Smooth muscle cell (in vitro differentiated cells): ENCODE results near the gene TMEM255B. TPM values are rescaled to one million over a fixed set of nuclear protein-coding genes. Genes with fewer than 3 reads are reported as not detected.

Experiments
- DNase-seq: peaks from one replicate; lab custom pipeline; 2025; ENCODE audit not compliant: unreplicated experiment; lab: John Stamatoyannopoulos, UW
- H2AFZ ChIP-seq: fragments of 200-600 bp; sonication (generic); 2 replicates; pipeline ENCODE4 v1.6.0; 2016; ENCODE audit warnings: antibody characterized with exemption, low read depth, mild to moderate bottlenecking
- H3F3A ChIP-seq: fragments of 200-600 bp; sonication (generic); 2 replicates; pipeline ENCODE4 v1.6.0; 2017; ENCODE audit warnings: antibody characterized with exemption, low read depth
- H3K27ac ChIP-seq: fragments of 200-600 bp; sonication (generic); 2 replicates; pipeline ENCODE4 v1.5.1; 2016; ENCODE audit warnings: low read depth, mild to moderate bottlenecking
- H3K27me3 ChIP-seq: fragments of 200-600 bp; sonication (generic); 2 replicates; pipeline ENCODE4 v1.6.1; 2016; ENCODE audit warnings: low read depth, mild to moderate bottlenecking
- H3K36me3 ChIP-seq: fragments of 200-600 bp; sonication (generic); 2 replicates; pipeline ENCODE4 v1.5.1; 2016; ENCODE audit warnings: low read depth
- H3K4me1 ChIP-seq: fragments of 200-600 bp; sonication (generic); 2 replicates; pipeline ENCODE4 v1.5.1; 2016; ENCODE audit warnings: low read depth
- H3K4me2 ChIP-seq: fragments of 200-600 bp; sonication (generic); 2 replicates; pipeline ENCODE4 v1.6.0; 2016; ENCODE audit warnings: mild to moderate bottlenecking
- H3K4me3 ChIP-seq: fragments of 200-600 bp; sonication (generic); 2 replicates; pipeline ENCODE4 v1.5.1; 2016; ENCODE audit warnings: mild to moderate bottlenecking
- H3K79me2 ChIP-seq: fragments of 200-600 bp; sonication (generic); 2 replicates; pipeline ENCODE4 v1.6.0; 2016; ENCODE audit warnings: low read depth, mild to moderate bottlenecking
- H3K9ac ChIP-seq: fragments of 200-600 bp; sonication (generic); 2 replicates; pipeline ENCODE4 v1.6.0; 2016; ENCODE audit warnings: low read depth
- H3K9me3 ChIP-seq: fragments of 200-600 bp; sonication (generic); replicated peaks from 2 replicates; pipeline ENCODE4 v1.5.1; 2016; ENCODE audit warnings: low read depth
- H4K20me1 ChIP-seq: fragments of 200-600 bp; sonication (generic); 2 replicates; pipeline ENCODE4 v1.6.0; 2016; ENCODE audit warnings: low read depth
- WGBS: methylation state at CpG from one replicate; pipeline ENCODE4 v1.1.7; 2016; ENCODE audit warnings: low lambda C conversion rate; 5-methylcytosine and 5-hydroxymethylcytosine counted together
- polyA plus RNA-seq: library from polyadenylated mRNA; unstranded; fragments of >200 nt; fragmentation: Nextera tagmentation; extraction: Ambion mirVana; gene quantifications from 2 replicates; pipeline ENCODE4 v1.2.1, GENCODE V29; 2016
- total RNA-seq: library from RNA; depleted of rRNA; stranded (reverse); fragments of >200 nt; gene quantifications from 2 replicates; pipeline ENCODE4 v1.2.3, GENCODE V29; 2014
- TF ChIP-seq, protein P1 (sequence below): fragments of 200-600 bp; sonication (generic); IDR thresholded peaks from 2 replicates; pipeline ENCODE4 v1.5.1; 2017; ENCODE audit warnings: borderline replicate concordance, mild to moderate bottlenecking, antibody characterized with exemption; ENCODE audit not compliant: insufficient read depth, poor library complexity, severe bottlenecking

The TMEM255B gene
- total and polyA plus RNA-seq, 2 experiments from 2014 or later = 0.22 to 2.1 TPM

- no peak overlapping the region for H3K4me3 ChIP-seq
- H3K4me2 ChIP-seq = no peak overlapping the region
- no peak overlapping the region for H3K9ac ChIP-seq
- H3K36me3 ChIP-seq = no peaks in the 10 kb centered on the region
- H4K20me1 ChIP-seq = no peaks in the 10 kb centered on the region
- no peaks in the 10 kb centered on the region for H3F3A ChIP-seq
- no peaks in the 10 kb centered on the region for H3K27me3 ChIP-seq
- no peaks in the 10 kb centered on the region for H3K4me1 ChIP-seq
- WGBS = 91% methylated on average over 5 of the region's 5 CpGs
- H3K9me3 ChIP-seq = no peaks in the 10 kb centered on the region
- no peak overlapping the region for H3K27ac ChIP-seq
- no peak for DNase-seq
- H2AFZ ChIP-seq = no peak overlapping the region
- TF ChIP-seq, protein P1, sequence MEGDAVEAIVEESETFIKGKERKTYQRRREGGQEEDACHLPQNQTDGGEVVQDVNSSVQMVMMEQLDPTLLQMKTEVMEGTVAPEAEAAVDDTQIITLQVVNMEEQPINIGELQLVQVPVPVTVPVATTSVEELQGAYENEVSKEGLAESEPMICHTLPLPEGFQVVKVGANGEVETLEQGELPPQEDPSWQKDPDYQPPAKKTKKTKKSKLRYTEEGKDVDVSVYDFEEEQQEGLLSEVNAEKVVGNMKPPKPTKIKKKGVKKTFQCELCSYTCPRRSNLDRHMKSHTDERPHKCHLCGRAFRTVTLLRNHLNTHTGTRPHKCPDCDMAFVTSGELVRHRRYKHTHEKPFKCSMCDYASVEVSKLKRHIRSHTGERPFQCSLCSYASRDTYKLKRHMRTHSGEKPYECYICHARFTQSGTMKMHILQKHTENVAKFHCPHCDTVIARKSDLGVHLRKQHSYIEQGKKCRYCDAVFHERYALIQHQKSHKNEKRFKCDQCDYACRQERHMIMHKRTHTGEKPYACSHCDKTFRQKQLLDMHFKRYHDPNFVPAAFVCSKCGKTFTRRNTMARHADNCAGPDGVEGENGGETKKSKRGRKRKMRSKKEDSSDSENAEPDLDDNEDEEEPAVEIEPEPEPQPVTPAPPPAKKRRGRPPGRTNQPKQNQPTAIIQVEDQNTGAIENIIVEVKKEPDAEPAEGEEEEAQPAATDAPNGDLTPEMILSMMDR = no peak
- H3K79me2 ChIP-seq = no peaks in the 10 kb centered on the region
These were observed 21.2 kb upstream of the TMEM255B start for GRCh38 chr13:113737803-113738202.

DNA sequence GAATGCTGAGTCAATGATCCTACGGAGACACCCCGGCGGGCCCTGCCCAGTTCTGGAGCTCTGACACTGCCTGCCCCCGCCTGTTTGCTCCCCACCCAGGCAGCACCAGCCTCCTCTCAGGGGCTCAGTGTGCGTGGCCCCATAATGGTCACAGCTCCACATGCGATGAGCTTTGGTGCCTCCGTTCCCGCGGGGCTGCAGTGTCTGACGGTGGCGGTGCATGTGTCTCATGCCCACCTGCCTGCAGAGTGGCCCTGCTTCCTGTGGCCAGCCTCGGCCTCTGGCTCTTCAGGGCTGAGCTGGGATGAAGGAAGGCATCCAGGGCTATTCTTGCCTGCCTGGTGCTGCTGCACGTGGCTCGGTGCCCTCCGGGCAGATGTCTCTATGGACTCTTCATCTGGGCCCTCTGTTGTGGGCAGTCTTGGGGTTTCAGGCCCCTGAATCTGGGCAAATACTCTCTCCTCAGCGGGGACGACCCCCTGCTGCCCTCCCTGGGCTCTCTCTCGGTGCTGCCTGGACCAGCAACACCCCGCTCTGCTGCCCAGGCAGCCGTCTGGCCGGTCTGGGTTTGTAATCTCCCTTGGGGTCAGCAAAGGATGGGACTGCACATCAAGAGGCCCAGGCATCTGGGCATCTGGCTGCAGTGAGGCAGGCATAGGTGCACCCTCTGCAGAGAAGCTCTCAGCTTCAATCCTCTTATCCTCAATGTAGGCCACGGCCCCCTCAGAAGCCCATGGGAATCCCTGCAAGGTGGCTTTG is 19.3 kb upstream of the TMEM255B start:
- TF ChIP-seq, protein P1 = no peak
- WGBS = 86% methylated on average over 22 of the region's 22 CpGs
- Histone ChIP-seq H3K79me2 (no peaks in the 10 kb centered on the region), H3K4me3 (no peak overlapping the region), H3K4me2 (no peak overlapping the region), H3K36me3 (no peaks in the 10 kb centered on the region), H3K27me3 (no peaks in the 10 kb centered on the region), H3F3A (no peaks in the 10 kb centered on the region), H3K4me1 (no peaks in the 10 kb centered on the region), H2AFZ (no peak overlapping the region), H4K20me1 (no peaks in the 10 kb centered on the region), H3K9me3 (no peaks in the 10 kb centered on the region), H3K27ac (no peak overlapping the region), H3K9ac (no peak overlapping the region)
- DNase-seq = no peak

DNA sequence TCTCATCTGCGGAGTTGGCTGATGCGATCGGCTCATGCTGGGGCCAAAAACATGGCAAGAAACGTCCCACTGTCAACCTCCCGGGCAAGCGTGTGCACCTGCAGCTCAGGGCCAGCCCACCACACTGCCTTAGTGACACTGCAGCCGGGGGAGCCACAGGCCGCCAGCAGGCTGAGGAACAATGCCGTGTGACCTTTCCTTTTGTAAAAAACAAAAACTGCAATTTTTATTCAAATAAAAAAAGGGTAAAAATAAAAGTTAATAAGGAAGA is 18.8 kb upstream of the TMEM255B start:
- WGBS = 92% methylated on average over 9 of the region's 9 CpGs
- TF ChIP-seq, protein P1 = no peak
- Histone ChIP-seq H3K9ac (no peak overlapping the region), H3K9me3 (no peaks in the 10 kb centered on the region), H4K20me1 (no peaks in the 10 kb centered on the region), H3K27ac (no peak overlapping the region), H3K36me3 (no peaks in the 10 kb centered on the region), H3K4me1 (no peaks in the 10 kb centered on the region), H3F3A (no peaks in the 10 kb centered on the region), H2AFZ (no peak overlapping the region), H3K4me2 (no peak overlapping the region), H3K79me2 (no peaks in the 10 kb centered on the region), H3K27me3 (no peaks in the 10 kb centered on the region), H3K4me3 (no peak overlapping the region)
- no peak for DNase-seq

- H3K9me3 ChIP-seq = no peaks in the 10 kb centered on the region
- H3K4me3 ChIP-seq = no peak overlapping the region
- H4K20me1 ChIP-seq = no peaks in the 10 kb centered on the region
- no peaks in the 10 kb centered on the region for H3K36me3 ChIP-seq
- TF ChIP-seq, protein P1 = no peak
- no peak overlapping the region for H3K4me2 ChIP-seq
- H3K79me2 ChIP-seq = no peaks in the 10 kb centered on the region
- no peaks in the 10 kb centered on the region for H3K27me3 ChIP-seq
- H3K9ac ChIP-seq = no peak overlapping the region
- no peaks in the 10 kb centered on the region for H3F3A ChIP-seq
- H2AFZ ChIP-seq = no peak overlapping the region
- 88% methylated on average over 16 of the region's 16 CpGs for WGBS
- no peak overlapping the region for H3K27ac ChIP-seq
- H3K4me1 ChIP-seq = no peaks in the 10 kb centered on the region
- DNase-seq = no peak
These were observed 18.4 kb upstream of the TMEM255B start for GRCh38 chr13:113740661-113741060.
